Lower leg skin (tissue), 4 donors: ENCODE measurements around the gene TMEM151A. TPM values are rescaled to one million over a fixed set of nuclear protein-coding genes. Genes with fewer than 3 reads are reported as not detected.

Experiments
- DNase-seq, 2 donors: peaks; one replicate each; pipeline ENCODE4 v3.0.0-alpha.2; 2019; ENCODE audit warnings: low spot score in 2 of 2
- H3K4me3 ChIP-seq: fragments of 200-600 bp; sonication (generic); 2 replicates; pipeline ENCODE4 v1.5.1; 2017; ENCODE audit warnings: mild to moderate bottlenecking, low read depth; ENCODE audit not compliant: poor library complexity, severe bottlenecking
- CTCF ChIP-seq, 3 donors: fragments of 450-650 bp; IDR thresholded peaks; one replicate each; pipeline ENCODE4 v1.5.1; 2016; ENCODE audit warnings: antibody characterized with exemption in 3 of 3, mild to moderate bottlenecking in 3 of 3, moderate library complexity in 2 of 3
- POLR2A ChIP-seq, 2 donors: fragments of 450-650 bp; IDR thresholded peaks; one replicate each; pipeline ENCODE4 v1.6.1; 2016 to 2017; ENCODE audit warnings: antibody characterized with exemption in 2 of 2, mild to moderate bottlenecking in 1 of 2, moderate library complexity in 1 of 2
- WGBS, 2 donors: methylation state at CpG; one replicate each; pipeline ENCODE4 v1.1.5; 2018; 5-methylcytosine and 5-hydroxymethylcytosine counted together
- intact Hi-C: fragments of 100-400 bp; cut with DNase I; formaldehyde crosslinking; loops from one replicate; pipeline ENCODE4 v1.15.0; 2023; ENCODE audit warnings: low total_unique reads
- total RNA-seq, 4 donors: library from RNA; depleted of rRNA; stranded (reverse); fragments of >200 nt; gene quantifications; one replicate each; pipeline ENCODE4 v1.1.0, GENCODE V29; 2016

Gene TMEM151A
- total RNA-seq, 4 donors from 2014 or later, result not detected

- WGBS, 2 donors, result 74 to 77% methylated on average over 4 of the region's 4 CpGs
- no peak for TF ChIP-seq POLR2A (IDR thresholded peaks at IDR 0.05)
- no peak for TF ChIP-seq CTCF (IDR thresholded peaks at IDR 0.05)
- intact Hi-C loops, result no loop called here
- H3K4me3 ChIP-seq, result no peak overlapping the region
- DNase-seq, result no peak
These were observed 1.7 kb downstream of the TMEM151A start for GRCh38 chr11:66293352-66293751.

GRCh38 chr11:66293777-66294625 lies 2.3 kb downstream of the TMEM151A start:
- TF ChIP-seq CTCF (IDR thresholded peaks at IDR 0.05) (no peak), POLR2A (IDR thresholded peaks at IDR 0.05) (no peak)
- WGBS, 2 donors, result 86 to 91% methylated on average over 18 to 28 of the region's 30 CpGs
- intact Hi-C loops, result no loop called here
- no peak for DNase-seq
- H3K4me3 ChIP-seq, result no peak overlapping the region

GRCh38 chr11:66294626-66295620 lies 3.2 kb downstream of the TMEM151A start:
- intact Hi-C loops, result no loop called here
- no peak for DNase-seq
- 80 to 86% methylated on average over 80 to 111 of the region's 123 CpGs for WGBS, 2 donors
- H3K4me3 ChIP-seq, result no peak overlapping the region
- no peak for TF ChIP-seq CTCF (IDR thresholded peaks at IDR 0.05)
- TF ChIP-seq POLR2A (IDR thresholded peaks at IDR 0.05), result no peak

GRCh38 chr11:66297610-66298009 lies 5.9 kb downstream of the TMEM151A start:
- no peak overlapping the region for H3K4me3 ChIP-seq

GRCh38 chr11:66299186-66299585 lies 7.5 kb downstream of the TMEM151A start:
- no peak overlapping the region for H3K4me3 ChIP-seq
- TF ChIP-seq POLR2A (IDR thresholded peaks at IDR 0.05), result no peak
- no peak for TF ChIP-seq CTCF (IDR thresholded peaks at IDR 0.05)
- intact Hi-C loops, result no loop called here
- DNase-seq, result no peak
- 65 to 81% methylated on average over 3 of the region's 3 CpGs for WGBS, 2 donors

More at GRCh38 chr11:66297610-66298009, 5.9 kb downstream of the TMEM151A start:
- intact Hi-C loops, result no loop called here
- DNase-seq, result no peak
- TF ChIP-seq POLR2A (IDR thresholded peaks at IDR 0.05), result no peak
- 66 to 74% methylated on average over 8 of the region's 8 CpGs for WGBS, 2 donors

GRCh38 chr11:66302656-66303055 lies 11.0 kb downstream of the TMEM151A start:
- WGBS, 2 donors, result 86 to 89% methylated on average over 12 of the region's 12 CpGs
- H3K4me3 ChIP-seq, result no peak overlapping the region
- DNase-seq, result no peak
- intact Hi-C loops, result no loop called here
- TF ChIP-seq CTCF (IDR thresholded peaks at IDR 0.05), result no peak
- TF ChIP-seq POLR2A (IDR thresholded peaks at IDR 0.05), result no peak
